NCI-H187 (cell line): Measurements from ENCODE around the gene SETD1B.
"Not testable (repeated sequence)": the region's sequence is repeated elsewhere in the genome, so short reads cannot be mapped to it uniquely, and the experiment has no call there.

Experiments used
- DNase-seq, 2 experiments: peaks; one replicate each; lab custom pipeline; 2025; lab: John Stamatoyannopoulos, UW

The SETD1B gene

GRCh38 chr12:121780429-121780828 is 23.4 kb upstream of the SETD1B start:
- no peak for DNase-seq

- DNase-seq: peak in 1 of 2 experiments; percentile 23
These were observed 22.3 kb upstream of the SETD1B start for GRCh38 chr12:121781484-121781997.

- DNase-seq: no peak
These were observed 21.5 kb upstream of the SETD1B start for GRCh38 chr12:121781998-121782979.

- DNase-seq: no peak
These were observed 20.0 kb upstream of the SETD1B start for GRCh38 chr12:121783766-121784165.

- no peak for DNase-seq
These were observed 19.3 kb upstream of the SETD1B start for GRCh38 chr12:121784460-121784859.

GRCh38 chr12:121786440-121786825 is 17.4 kb upstream of the SETD1B start:
- DNase-seq: no peak

- no peak for DNase-seq
These were observed 16.5 kb upstream of the SETD1B start for GRCh38 chr12:121787063-121788025.

- no peak for DNase-seq
These were observed 15.5 kb upstream of the SETD1B start for GRCh38 chr12:121788176-121788818.

GRCh38 chr12:121789233-121789781 is 14.5 kb upstream of the SETD1B start:
- no peak for DNase-seq

- DNase-seq: no peak
These were observed 13.7 kb upstream of the SETD1B start for GRCh38 chr12:121789800-121790728.

GRCh38 chr12:121790785-121791184 is 13.0 kb upstream of the SETD1B start:
- DNase-seq: not testable (repeated sequence)

GRCh38 chr12:121791671-121792551 is 11.9 kb upstream of the SETD1B start:
- DNase-seq: no peak

GRCh38 chr12:121792607-121793439 is 11.0 kb upstream of the SETD1B start:
- no peak for DNase-seq

- no peak for DNase-seq
These were observed 10.4 kb upstream of the SETD1B start, which contains the start of gene RHOF for GRCh38 chr12:121793440-121793837. Gene RHOF (minus strand): TSS chr12:121793688. CDS start chr12:121793633, 55 bp downstream.

GRCh38 chr12:121793838-121794533 is 9.8 kb upstream of the SETD1B start:
- DNase-seq: peak; percentile 84

GRCh38 chr12:121794534-121795033 is 9.2 kb upstream of the SETD1B start:
- no peak for DNase-seq
